Neural cell (in vitro differentiated cells): ENCODE results near the gene CCDC152. TPM values are rescaled to one million over a fixed set of nuclear protein-coding genes. Genes with fewer than 3 reads are reported as not detected.

Experiments used
- H2AFZ ChIP-seq: fragments of 200-600, 300-800 bp; sonication (generic), shearing (Covaris generic); 2 replicates; pipeline ENCODE4 v1.6.0; 2014; ENCODE audit warnings: low read depth, mild to moderate bottlenecking, antibody characterized with exemption, low read length, moderate library complexity
- H3F3A ChIP-seq: fragments of 200-600 bp; shearing (Covaris generic); 2 replicates; pipeline ENCODE4 v1.6.1; 2016; ENCODE audit warnings: mild to moderate bottlenecking, moderate library complexity, mixed read lengths, antibody characterized with exemption, low read length; ENCODE audit not compliant: insufficient read depth, poor library complexity, severe bottlenecking
- H3K27ac ChIP-seq: fragments of 200-600, 300-800 bp; sonication (generic), shearing (Covaris generic); 2 replicates; pipeline ENCODE4 v1.5.1; 2014; ENCODE audit warnings: mild to moderate bottlenecking, low read length, moderate library complexity
- H3K27me3 ChIP-seq: fragments of 300-800, 200-600 bp; sonication (generic), shearing (Covaris generic); 2 replicates; pipeline ENCODE4 v1.6.0; 2014; ENCODE audit warnings: mild to moderate bottlenecking, low read depth, low read length, moderate library complexity; ENCODE audit not compliant: insufficient read depth
- H3K36me3 ChIP-seq: fragments of 300-800, 200-600 bp; sonication (generic), shearing (Covaris generic); 2 replicates; pipeline ENCODE4 v1.5.1; 2014; ENCODE audit warnings: mild to moderate bottlenecking, antibody characterized with exemption, low read length, moderate library complexity; ENCODE audit not compliant: insufficient read depth
- H3K4me2 ChIP-seq: fragments of 300-800, 200-600 bp; sonication (generic), shearing (Covaris generic); 2 replicates; pipeline ENCODE4 v1.6.0; 2014; ENCODE audit warnings: mild to moderate bottlenecking, low read length
- H3K4me3 ChIP-seq: fragments of 300-800, 200-600 bp; sonication (generic), shearing (Covaris generic); 2 replicates; pipeline ENCODE4 v1.5.1; 2014; ENCODE audit warnings: mild to moderate bottlenecking, low read length, moderate library complexity
- H3K79me2 ChIP-seq: fragments of 200-600 bp; shearing (Covaris generic); replicated peaks from 2 replicates; pipeline ENCODE4 v1.6.0; 2014; ENCODE audit warnings: mild to moderate bottlenecking, low read length, moderate library complexity; ENCODE audit not compliant: insufficient read depth
- H3K9ac ChIP-seq: fragments of 300-800, 200-600 bp; sonication (generic), shearing (Covaris generic); 2 replicates; pipeline ENCODE4 v1.6.1; 2016; ENCODE audit warnings: mild to moderate bottlenecking, low read length, mixed read lengths
- H3K9me2 ChIP-seq: fragments of 200-600 bp; shearing (Covaris generic); 2 replicates; pipeline ENCODE4 v1.6.1; 2016; ENCODE audit warnings: mild to moderate bottlenecking, low read length, mixed read lengths; ENCODE audit not compliant: insufficient read depth
- H3K9me3 ChIP-seq: fragments of 200-600, 300-800 bp; sonication (generic), shearing (Covaris generic); 2 replicates; pipeline ENCODE4 v1.6.1; 2016; ENCODE audit warnings: mild to moderate bottlenecking, mixed run types, low read length, moderate library complexity, mixed read lengths
- H4K20me1 ChIP-seq: fragments of 200-600 bp; shearing (Covaris generic); 2 replicates; pipeline ENCODE4 v1.6.1; 2016; ENCODE audit warnings: mild to moderate bottlenecking, mixed run types; ENCODE audit not compliant: insufficient read depth
- CTCF ChIP-seq: fragments of 450-650 bp; IDR thresholded peaks from 2 replicates; pipeline ENCODE4 v1.5.1; 2014; ENCODE audit warnings: antibody characterized with exemption, mild to moderate bottlenecking, moderate library complexity; ENCODE audit not compliant: poor library complexity, severe bottlenecking
- EP300 ChIP-seq: fragments of 450-650 bp; conservative IDR thresholded peaks from 2 replicates; pipeline ENCODE4 v1.6.1; 2014; ENCODE audit warnings: antibody characterized with exemption, mild to moderate bottlenecking, moderate library complexity; ENCODE audit not compliant: poor library complexity, severe bottlenecking
- EZH2 ChIP-seq: fragments of 200-600, 300-800 bp; shearing (Covaris generic), sonication (generic); IDR thresholded peaks from 2 replicates; pipeline ENCODE4 v1.6.1; 2014; ENCODE audit warnings: antibody characterized with exemption, low read length, borderline replicate concordance, mild to moderate bottlenecking; ENCODE audit not compliant: insufficient read depth, poor library complexity, severe bottlenecking
- MXI1 ChIP-seq: fragments of 450-650 bp; conservative IDR thresholded peaks from 2 replicates; pipeline ENCODE4 v1.6.1; 2014; ENCODE audit warnings: antibody characterized with exemption, mild to moderate bottlenecking; ENCODE audit not compliant: poor library complexity, severe bottlenecking
- POLR2AphosphoS5 ChIP-seq: IDR thresholded peaks from 2 replicates; pipeline ENCODE4 v1.6.1; 2012
- RAD21 ChIP-seq: fragments of 450-650 bp; conservative IDR thresholded peaks from 2 replicates; pipeline ENCODE4 v1.6.1; 2014; ENCODE audit warnings: antibody characterized with exemption, mild to moderate bottlenecking, moderate library complexity
- REST ChIP-seq: IDR thresholded peaks from 2 replicates; pipeline ENCODE4 v1.6.1; 2012; ENCODE audit warnings: borderline replicate concordance
- SMC3 ChIP-seq: fragments of 450-650 bp; conservative IDR thresholded peaks from 2 replicates; pipeline ENCODE4 v1.6.1; 2014; ENCODE audit warnings: antibody characterized with exemption, mild to moderate bottlenecking, moderate library complexity; ENCODE audit not compliant: poor library complexity
- TAF1 ChIP-seq: IDR thresholded peaks from 2 replicates; pipeline ENCODE4 v1.6.1; 2012; ENCODE audit warnings: low read depth
- polyA plus RNA-seq: library from polyadenylated mRNA; depleted of rRNA; stranded (reverse); fragments of >200 nt; gene quantifications from 2 replicates; pipeline ENCODE4 v1.2.3, GENCODE V29; 2014

CCDC152 gene
- polyA plus RNA-seq, 1 donor from 2014 or later, result 0.87 TPM

DNA sequence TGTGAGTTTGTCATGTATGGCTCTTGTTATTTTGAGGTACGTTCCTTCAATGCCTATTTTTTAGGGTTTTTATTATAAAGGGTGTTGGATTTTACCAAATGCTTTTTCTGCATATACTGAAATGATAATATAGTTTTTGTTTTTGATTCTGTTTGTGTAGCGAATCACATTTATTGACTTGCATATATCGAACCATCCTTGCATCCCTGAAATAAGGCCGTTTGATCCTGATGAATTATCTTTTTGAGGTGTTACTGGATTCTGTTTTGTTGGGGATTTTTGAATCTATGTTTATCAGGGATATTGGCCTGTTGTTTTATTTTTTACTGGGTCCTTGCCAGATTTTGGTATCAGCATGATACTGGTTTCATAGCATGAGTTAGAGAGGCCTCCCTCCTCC is 29.1 kb downstream of the CCDC152 start:
- no peak for TF ChIP-seq TAF1
- no peak for TF ChIP-seq EZH2
- no peak for TF ChIP-seq CTCF
- TF ChIP-seq MXI1, result no peak
- TF ChIP-seq EP300, result no peak
- TF ChIP-seq SMC3, result no peak
- no peak for TF ChIP-seq RAD21
- no peak for TF ChIP-seq POLR2AphosphoS5
- no peak for TF ChIP-seq REST
- H3K36me3 ChIP-seq, result no peaks in the 10 kb centered on the region

GRCh38 chr5:42787073-42787472 is 30.5 kb downstream of the CCDC152 start:
- TF ChIP-seq TAF1 (no peak), EP300 (no peak), POLR2AphosphoS5 (no peak)
- Histone ChIP-seq H3K4me3 (no peak overlapping the region), H2AFZ (no peak overlapping the region), H3K9me3 (no peaks in the 10 kb centered on the region), H4K20me1 (no peaks in the 10 kb centered on the region), H3K9me2 (no peaks in the 10 kb centered on the region), H3K27ac (no peak overlapping the region), H3K36me3 (no peaks in the 10 kb centered on the region), H3K27me3 (no peaks in the 10 kb centered on the region), H3F3A (no peaks in the 10 kb centered on the region), H3K79me2 (no peaks in the 10 kb centered on the region), H3K9ac (no peak overlapping the region), H3K4me2 (no peak overlapping the region)

More for the DNA sequence above, 29.1 kb downstream of the CCDC152 start:
- Histone ChIP-seq H3K4me2 (no peak overlapping the region), H3K27ac (no peak overlapping the region), H3K9me2 (no peaks in the 10 kb centered on the region), H2AFZ (no peak overlapping the region), H3K27me3 (no peaks in the 10 kb centered on the region), H3K9me3 (no peaks in the 10 kb centered on the region), H4K20me1 (no peaks in the 10 kb centered on the region), H3K4me3 (no peak overlapping the region), H3K79me2 (no peaks in the 10 kb centered on the region), H3K9ac (no peak overlapping the region), H3F3A (no peaks in the 10 kb centered on the region)

DNA sequence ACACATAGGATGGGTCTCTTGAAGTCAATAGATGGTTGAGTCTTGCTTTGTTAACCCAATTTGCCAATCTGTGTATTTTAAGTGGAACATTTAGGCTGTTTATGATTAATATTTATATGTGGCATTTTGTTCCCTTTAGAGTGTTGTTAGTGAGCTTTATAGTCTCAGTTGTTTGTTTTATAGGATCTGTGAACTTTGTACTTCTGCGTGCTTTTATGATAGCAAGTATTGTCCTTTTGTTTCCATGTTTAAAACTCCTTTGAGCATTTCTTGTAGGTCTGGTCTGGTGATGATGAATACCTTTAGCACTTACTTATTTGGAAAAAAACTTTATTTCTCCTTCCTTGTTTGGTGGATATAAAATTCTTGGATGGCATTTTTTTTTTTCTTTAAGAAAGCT is 31.2 kb downstream of the CCDC152 start:
- Histone ChIP-seq H3K9ac (no peak overlapping the region), H3K27ac (no peak overlapping the region), H3K9me2 (no peaks in the 10 kb centered on the region), H3K79me2 (no peaks in the 10 kb centered on the region), H3K4me3 (no peak overlapping the region), H4K20me1 (no peaks in the 10 kb centered on the region), H3F3A (no peaks in the 10 kb centered on the region), H3K4me2 (no peak overlapping the region), H3K9me3 (no peaks in the 10 kb centered on the region), H3K27me3 (no peaks in the 10 kb centered on the region), H3K36me3 (no peaks in the 10 kb centered on the region), H2AFZ (no peak overlapping the region)
- TF ChIP-seq EZH2 (no peak), POLR2AphosphoS5 (no peak), REST (no peak), RAD21 (no peak)
